H1 (cell line): ENCODE data around the gene UBE2D4. TPM values are rescaled to one million over a fixed set of nuclear protein-coding genes. Genes with fewer than 3 reads are reported as not detected.

ENCODE experiments used
- GABPA ChIP-seq: IDR thresholded peaks from 2 replicates; pipeline ENCODE4 v1.6.1; 2011; ENCODE audit warnings: mild to moderate bottlenecking, low read length, moderate library complexity, borderline replicate concordance; ENCODE audit not compliant: insufficient read depth
- SIN3A ChIP-seq, 2 experiments: IDR thresholded peaks in 1 of 2; conservative IDR thresholded peaks in 1 of 2; 2 replicates each; pipeline ENCODE4 v1.6.1; 2011 to 2012; ENCODE audit warnings: low read length in 2 of 2, improper control_type of control experiment in 1 of 2, low read depth in 1 of 2, mild to moderate bottlenecking in 1 of 2
- polyA plus RNA-seq, 7 experiments: library from polyadenylated mRNA; depleted of rRNA in 3 of 7; stranded (reverse) in 5 of 7; unstranded in 2 of 7; fragments of >200 nt in 5 of 7; fragments of 200-250 nt in 2 of 7; gene quantifications; 1 replicate in 5 of 7; 2 replicates in 1 of 7; 4 replicates in 1 of 7; pipeline versions ENCODE4 v1.2.1 to v1.2.3, GENCODE V29; 2011 to 2013; ENCODE audit warnings: missing spikeins in 2 of 7, mixed read lengths in 2 of 7
- total RNA-seq: library from RNA; stranded (reverse); fragmentation: NEBNext Ultra II Directional; extraction: Animal tissue kit (Norgen Biotek cat#: 25700); gene quantifications from 2 replicates; pipeline ENCODE4 v1.2.1, GENCODE V29; 2021

Gene UBE2D4
- total and polyA plus RNA-seq, 2 of the 8 experiments (the other 6 are each of a cell fraction or from before 2014, with no cell fraction given) = 3.4 to 9.4 TPM

DNA sequence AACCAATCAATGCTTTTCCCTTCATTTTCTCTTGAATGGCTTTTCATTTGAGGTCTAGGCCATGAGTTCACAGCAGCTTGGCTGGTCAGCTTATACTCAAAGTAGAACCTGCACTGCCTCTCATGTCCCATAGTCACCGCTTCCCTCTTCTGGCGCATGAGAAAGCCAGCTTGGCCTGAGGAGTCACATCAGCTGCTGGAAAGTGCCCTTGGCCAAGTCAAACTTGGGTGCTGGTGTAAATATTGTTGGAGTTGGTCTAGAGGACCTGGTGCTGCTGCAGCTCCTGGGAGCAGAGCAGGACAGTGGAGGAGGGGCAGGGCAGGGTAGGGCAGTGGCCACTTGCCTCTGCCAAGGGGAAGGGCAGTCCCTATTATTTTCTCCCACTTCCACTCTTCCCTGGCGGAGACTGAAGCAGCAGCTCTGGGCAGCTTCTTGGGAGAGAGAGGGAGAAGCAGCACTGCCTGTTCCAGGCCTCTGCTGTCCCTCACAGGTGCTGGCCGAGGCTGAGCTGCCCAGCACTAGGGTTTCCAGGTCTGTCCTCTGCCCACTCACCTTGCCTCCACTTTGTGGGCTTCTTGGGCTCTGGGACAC lies 12.8 kb downstream of the UBE2D4 start (continued):
- TF ChIP-seq SIN3A (conservative IDR thresholded peaks at IDR 0.05 in 1 of 2, IDR thresholded peaks at IDR 0.05 in 1 of 2; ENCODE audit: low read depth in 1 of 2, low read length in 2 of 2) (no peak), GABPA (no peak)
